GM19468 (cell line): ENCODE data around the gene MAPK12.

Experiments used
- ATAC-seq: cut with Tn5 transposase; IDR thresholded peaks from one replicate; pipeline ENCODE4 v1.9.1; 2021; ENCODE audit warnings: mild to moderate bottlenecking, moderate library complexity, moderate number of reproducible peaks; ENCODE audit not compliant: unreplicated experiment; ENCODE audit errors: extremely low read depth

MAPK12 gene

DNA sequence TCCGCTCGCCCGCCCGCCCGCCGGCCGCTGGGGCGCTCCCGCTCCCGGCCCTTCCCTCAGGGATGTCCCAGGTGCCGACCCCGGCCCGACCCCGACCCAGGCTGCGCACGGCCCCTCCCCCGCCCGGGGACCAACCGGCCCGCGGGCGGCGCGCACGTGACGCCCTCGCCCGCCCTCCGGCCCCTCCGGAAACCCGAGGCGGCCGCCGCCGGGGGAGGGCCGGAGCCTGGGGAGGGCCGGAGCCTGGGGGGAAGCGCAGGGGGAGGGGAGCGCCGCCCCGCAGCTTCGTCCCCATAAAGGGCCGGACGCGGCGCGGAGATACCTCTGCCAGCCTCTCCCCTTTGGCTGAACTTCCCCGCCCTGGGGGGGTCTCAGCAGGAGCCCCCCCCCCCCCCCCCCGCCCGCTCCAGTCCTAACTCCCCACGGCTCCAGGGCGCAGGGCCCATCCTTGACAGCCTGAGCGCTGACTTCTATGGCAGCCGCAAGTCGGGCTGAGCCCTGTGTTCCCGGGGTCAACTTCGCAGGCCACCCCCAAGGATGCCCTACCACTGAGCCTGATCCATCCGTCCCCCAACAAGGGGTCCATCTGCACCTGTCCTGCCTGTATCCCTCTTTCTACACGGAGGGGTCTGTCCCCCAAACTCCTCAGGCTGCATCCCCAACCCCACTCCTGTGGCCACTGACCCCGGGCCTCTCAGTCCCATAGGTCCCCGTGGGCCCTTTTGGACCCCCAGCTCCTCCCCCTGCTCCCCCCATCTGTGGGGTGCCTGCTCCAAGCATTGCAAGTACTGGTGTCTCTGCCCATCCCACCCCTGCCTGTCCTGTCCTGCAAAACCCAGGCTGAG, at the start of gene MAPK12:
Gene MAPK12, minus strand, starts transcription at position 69 of the 845 bp plus-strand sequence. CDS start 174 bp downstream, outside the sequence.
- no peak for ATAC-seq

DNA sequence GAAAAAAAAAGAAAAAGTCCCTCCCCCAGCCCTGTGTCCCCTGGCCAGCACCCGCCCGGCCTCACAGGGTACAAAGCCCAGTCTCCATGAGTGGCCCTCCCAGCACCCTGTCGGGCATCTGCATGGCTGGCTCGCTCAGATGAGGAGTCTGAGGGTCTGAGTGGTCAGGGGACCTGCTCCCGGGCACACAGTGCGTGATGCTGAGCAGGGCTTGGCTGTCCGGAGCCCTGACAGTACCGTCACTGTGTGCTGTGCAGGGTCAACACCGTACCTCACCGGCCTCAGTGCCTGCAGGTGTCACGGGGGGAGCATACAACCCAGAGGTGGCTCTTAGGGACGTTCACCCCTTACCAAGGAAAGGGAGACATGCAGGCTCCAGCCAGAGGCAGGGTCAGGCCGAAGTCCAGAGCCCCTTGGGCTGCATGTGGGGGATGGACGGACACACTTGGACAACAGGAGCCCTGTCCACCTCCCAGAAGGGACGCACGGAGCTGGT, 49.5 kb upstream of the MAPK12 start:
- ATAC-seq = no peak

GRCh38 chr22:50310031-50310722, 48.7 kb upstream of the MAPK12 start:
- ATAC-seq = no peak

DNA sequence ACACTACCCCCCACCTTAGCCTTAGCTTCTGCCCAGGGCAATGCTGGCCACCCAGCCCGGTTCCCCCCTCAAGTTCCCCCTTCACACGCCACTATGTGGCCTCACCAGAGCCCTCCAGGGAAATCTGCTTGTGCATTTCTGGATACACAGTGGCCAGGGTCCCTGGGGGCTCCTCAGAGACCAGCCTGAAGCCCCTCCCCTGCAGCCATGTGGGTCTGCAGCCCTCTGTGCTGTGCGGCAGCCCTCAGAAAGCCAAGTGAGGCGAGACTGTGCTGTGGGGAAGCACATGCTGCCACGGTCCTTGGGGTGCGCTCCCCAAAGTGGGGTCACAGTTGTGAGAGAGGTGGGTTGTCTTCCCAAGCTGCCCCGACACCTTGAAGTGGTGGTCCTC, 48.1 kb upstream of the MAPK12 start:
- ATAC-seq = no peak

DNA sequence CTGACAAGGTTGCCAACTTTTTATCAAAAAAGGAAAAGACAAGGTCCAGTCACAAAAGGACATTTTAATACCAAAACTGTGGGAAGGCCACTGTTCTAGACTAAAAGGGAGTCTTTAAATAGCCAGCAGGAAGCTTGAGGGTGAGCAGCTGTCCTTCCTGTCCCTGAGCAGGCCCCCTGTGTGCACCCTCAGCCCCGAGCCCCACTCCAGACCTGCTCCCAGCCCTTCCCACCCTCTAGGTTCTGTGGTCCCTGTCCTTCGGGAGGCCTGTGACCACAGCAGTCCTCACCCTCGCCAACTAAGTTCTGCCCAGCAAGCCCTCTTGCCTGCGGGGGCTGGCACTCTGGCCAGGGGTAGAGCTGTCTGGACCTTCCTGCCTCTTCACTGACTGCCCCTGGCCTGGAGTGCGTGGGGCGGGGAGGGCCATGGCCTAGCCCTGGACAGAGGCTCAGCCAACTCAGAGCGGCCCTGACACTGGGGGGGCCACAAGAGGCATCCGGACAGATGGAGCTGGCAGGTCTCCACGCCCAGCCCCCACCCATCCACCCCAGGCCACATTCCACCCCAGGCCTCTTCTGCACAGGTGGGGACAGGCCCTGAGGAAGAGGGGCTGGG, 47.6 kb upstream of the MAPK12 start:
- no peak for ATAC-seq

DNA sequence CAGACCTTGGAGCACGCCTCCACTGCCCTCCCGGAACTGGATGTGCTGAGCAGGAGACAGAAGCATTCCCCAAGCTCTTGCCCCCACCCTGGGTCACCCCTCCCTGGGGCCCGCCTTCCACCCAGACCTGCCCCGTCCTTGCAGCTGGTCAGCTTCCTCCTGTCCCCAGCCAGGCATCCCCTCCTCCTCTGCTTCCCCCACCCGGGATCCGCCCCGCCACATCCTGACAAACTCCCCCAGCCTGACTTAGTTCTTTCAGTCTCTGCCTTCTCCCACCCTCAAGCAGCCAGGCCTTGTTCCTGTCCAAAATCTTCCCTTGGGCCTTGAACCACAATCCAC, 47.1 kb upstream of the MAPK12 start:
- no peak for ATAC-seq

DNA sequence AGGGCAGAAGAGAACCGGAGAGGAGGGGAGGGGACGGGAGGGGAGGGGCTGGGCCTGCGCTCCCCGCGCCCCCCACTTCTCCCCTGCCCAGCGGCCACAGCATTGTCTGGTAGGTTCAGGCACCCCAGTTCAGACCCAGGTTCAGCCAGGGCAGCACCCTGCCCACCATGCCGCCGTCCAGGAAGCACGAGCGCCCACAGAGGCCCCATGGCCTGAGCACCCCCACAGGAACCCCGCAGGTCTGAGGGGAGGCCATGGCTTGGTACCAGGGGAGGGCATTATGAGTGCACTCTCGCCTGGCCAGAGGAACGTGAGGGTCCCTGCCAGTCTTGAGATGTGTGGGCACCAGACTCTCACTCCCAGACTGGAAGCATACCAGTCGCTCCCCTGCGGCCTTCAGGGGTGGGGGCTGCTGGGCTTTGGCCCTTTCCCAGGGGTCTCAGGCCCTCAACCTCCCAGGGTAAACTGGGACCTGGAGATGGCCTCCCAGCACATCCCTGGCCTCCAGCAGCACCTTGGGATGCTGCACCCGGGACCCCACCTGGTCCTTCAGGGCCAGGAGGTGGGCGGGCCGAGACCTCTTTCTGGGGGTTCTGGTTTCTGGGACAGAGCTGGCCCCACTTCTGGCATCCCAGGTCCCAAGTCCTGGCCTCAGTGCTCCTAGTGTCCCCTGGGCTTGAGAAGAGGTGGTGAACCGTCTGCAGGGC, 46.6 kb upstream of the MAPK12 start:
- no peak for ATAC-seq

- no peak for ATAC-seq
Measured at GRCh38 chr22:50306753-50307749, 45.6 kb upstream of the MAPK12 start, which contains the start of gene PLXNB2. Gene PLXNB2 (minus strand): TSS chr22:50307646. CDS start chr22:50290584, 17,062 bp downstream.

DNA sequence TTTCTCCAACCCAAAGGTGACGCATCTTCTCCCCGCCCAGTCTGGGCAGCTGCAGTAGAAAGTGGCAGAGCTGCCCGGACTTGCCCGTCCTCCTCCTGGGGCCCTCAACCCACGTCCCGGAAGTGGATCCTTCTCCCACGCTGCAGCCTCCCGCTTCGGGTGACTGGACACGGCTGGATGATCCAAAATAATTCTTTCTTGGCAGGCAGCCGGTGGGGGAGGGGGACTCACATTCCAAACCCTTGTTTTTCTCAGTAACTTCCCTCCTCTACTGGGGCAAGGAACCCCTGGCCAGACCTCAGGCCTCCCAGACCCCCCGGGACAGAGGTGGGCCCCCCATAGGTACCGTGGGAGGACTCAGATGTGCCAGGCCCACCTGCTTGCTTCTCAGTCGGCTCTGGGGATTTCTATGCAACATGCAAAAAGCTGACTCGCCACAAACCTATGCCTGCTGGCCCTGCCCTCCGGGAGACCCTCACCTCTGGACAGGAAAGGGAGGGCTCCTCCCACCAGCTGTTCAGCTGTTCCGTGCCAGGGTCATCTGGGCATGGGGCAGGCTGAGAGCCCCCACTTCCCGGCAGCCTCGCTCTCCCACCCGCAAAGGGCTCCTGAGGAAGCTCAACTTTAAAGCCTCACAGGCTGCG, 44.6 kb upstream of the MAPK12 start:
- no peak for ATAC-seq

- ATAC-seq = no peak
Measured at GRCh38 chr22:50305393-50305922, 44.0 kb upstream of the MAPK12 start.

- no peak for ATAC-seq
Measured at GRCh38 chr22:50304528-50305392, 43.3 kb upstream of the MAPK12 start.

GRCh38 chr22:50303848-50304527, 42.5 kb upstream of the MAPK12 start:
- ATAC-seq = no peak

- ATAC-seq = no peak
Measured at GRCh38 chr22:50303515-50303847, 42.0 kb upstream of the MAPK12 start.

- ATAC-seq = no peak
Measured at GRCh38 chr22:50302564-50302963, 41.1 kb upstream of the MAPK12 start.

- no peak for ATAC-seq
Measured at GRCh38 chr22:50302041-50302541, 40.6 kb upstream of the MAPK12 start.

DNA sequence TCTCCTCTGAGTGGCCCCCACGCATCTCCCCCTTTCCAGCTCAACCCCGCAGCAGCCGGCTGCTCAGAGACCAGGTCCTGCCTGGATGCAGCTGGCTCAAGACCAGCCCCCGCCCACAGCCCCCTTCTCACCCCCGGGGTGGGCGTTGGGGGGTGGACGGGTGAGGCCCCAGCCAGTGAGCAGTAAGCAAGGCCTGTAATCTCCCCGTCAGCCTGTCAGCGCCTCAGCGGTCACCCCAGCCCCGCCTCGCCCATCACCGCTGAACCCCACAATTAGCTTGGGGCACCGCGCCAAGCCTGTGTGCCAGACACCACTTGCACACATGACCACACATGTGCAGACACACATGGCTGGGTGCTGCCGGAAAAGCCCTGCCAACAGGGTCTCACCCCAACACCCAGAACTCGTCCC, 40.1 kb upstream of the MAPK12 start:
- no peak for ATAC-seq
